Fibroblast of villous mesenchyme (primary cell): ENCODE measurements around the gene SKA2. TPM values are rescaled to one million over a fixed set of nuclear protein-coding genes. Genes with fewer than 3 reads are reported as not detected.
"Not testable (repeated sequence)": the region's sequence is repeated elsewhere in the genome, so short reads cannot be mapped to it uniquely, and the experiment has no call there.

ENCODE experiments used
- DNase-seq: peaks from one replicate; pipeline ENCODE4 v3.0.0-alpha.2; 2010; ENCODE audit warnings: low read depth
- H3K4me3 ChIP-seq: 2 replicates; pipeline ENCODE4 v1.5.1; 2011; ENCODE audit warnings: low read depth, mild to moderate bottlenecking, low read length
- total RNA-seq: library from RNA; depleted of rRNA; stranded (reverse); fragments of >200 nt; gene quantifications from 2 replicates; pipeline ENCODE4 v1.2.3, GENCODE V29; 2012
- TF ChIP-seq, protein P1 (sequence below): IDR thresholded peaks from 2 replicates; pipeline ENCODE4 v1.5.1; 2012; ENCODE audit warnings: low read depth, mild to moderate bottlenecking, low read length; ENCODE audit not compliant: insufficient read depth

The SKA2 gene
- total RNA-seq, 1 donor = 68.2 TPM

DNA sequence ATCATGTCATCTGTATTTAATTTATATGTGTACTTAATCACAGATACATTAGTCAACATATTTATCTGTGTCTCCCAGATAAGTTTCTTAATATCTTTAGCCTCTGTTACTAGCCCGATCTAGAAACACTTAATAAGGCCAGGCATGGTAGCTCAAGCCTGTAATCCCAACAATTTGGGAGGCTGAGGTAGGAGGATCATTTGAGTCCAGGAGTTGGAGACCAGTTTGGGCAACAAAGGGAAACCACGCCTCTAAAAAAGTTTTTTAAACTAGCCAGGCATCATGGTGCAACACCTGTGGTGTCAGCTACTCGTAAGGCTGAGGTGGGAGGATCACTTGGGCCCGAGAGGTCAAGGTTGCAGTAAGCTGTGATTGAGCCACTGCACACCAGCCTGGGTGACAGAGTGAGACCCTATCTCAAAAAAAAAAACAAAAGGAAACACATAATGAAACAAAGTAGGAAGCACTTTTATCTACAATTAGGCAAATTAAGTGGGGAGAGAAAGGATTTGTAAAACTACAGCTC lies 9.4 kb downstream of the SKA2 start:
- DNase-seq = no peak
- no peak overlapping the region for H3K4me3 ChIP-seq
- TF ChIP-seq, protein P1, sequence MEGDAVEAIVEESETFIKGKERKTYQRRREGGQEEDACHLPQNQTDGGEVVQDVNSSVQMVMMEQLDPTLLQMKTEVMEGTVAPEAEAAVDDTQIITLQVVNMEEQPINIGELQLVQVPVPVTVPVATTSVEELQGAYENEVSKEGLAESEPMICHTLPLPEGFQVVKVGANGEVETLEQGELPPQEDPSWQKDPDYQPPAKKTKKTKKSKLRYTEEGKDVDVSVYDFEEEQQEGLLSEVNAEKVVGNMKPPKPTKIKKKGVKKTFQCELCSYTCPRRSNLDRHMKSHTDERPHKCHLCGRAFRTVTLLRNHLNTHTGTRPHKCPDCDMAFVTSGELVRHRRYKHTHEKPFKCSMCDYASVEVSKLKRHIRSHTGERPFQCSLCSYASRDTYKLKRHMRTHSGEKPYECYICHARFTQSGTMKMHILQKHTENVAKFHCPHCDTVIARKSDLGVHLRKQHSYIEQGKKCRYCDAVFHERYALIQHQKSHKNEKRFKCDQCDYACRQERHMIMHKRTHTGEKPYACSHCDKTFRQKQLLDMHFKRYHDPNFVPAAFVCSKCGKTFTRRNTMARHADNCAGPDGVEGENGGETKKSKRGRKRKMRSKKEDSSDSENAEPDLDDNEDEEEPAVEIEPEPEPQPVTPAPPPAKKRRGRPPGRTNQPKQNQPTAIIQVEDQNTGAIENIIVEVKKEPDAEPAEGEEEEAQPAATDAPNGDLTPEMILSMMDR = no peak

DNA sequence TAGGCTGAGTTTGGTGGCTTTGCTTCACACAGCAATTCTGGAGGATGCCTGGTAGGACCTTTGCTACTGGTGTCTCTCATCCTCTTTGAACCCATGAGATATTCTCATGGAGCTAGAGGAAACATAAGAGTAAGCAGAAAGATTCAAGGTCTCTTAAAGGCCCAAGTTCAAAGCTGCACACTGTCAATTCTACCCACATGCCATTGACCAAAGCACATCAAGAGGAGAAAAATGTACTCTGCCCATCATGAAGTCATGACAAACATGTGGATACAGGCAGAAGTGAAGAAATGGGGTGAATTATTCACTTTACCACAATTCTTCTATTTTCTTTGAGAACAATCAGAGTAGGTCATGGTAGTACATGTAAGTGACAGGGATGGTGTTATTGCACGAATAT lies 13.1 kb downstream of the SKA2 start:
- no peak overlapping the region for H3K4me3 ChIP-seq
- DNase-seq = no peak
- TF ChIP-seq, protein P1 = no peak

DNA sequence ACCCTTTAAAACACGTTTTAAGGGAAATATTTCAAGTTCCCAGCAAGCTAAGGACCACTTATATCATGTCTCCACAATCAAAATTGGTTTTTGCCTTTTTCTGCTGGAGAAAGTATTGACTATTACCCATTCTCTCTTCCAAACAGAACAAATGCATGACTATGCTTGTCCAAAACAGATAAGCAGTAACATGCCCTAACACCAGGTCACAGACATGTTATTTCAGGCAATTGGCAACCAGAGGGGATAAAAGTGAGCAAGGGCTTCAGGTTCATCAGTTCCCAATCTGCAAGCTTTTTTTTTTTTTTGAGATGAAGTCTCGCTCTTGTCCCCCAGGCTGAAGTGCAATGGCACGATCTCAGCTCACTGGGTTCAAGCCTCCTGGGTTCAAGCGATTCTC lies 15.0 kb downstream of the SKA2 start:
- no peak for DNase-seq
- TF ChIP-seq, protein P1 = no peak
- H3K4me3 ChIP-seq = no peak overlapping the region

DNA sequence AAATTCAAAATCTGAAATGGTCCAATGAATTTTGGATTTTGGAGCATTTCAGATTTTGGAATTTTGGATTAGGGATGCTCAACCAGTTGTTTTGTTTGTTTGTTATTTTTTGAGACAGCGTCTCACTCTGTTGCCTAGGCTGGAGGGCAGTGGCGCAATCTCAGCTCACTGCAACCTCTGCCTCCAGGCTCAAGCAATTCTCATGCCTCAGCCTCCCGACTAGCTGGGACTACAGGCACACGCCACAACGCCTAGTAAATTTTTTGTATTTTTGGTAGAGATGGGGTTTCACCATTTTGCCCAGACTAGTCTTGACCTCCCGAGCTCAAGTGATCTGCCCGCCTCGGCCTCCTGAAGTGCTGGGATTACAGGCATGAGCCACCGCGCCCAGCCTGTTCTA lies 16.6 kb downstream of the SKA2 start:
- not testable (repeated sequence) for H3K4me3 ChIP-seq

DNA sequence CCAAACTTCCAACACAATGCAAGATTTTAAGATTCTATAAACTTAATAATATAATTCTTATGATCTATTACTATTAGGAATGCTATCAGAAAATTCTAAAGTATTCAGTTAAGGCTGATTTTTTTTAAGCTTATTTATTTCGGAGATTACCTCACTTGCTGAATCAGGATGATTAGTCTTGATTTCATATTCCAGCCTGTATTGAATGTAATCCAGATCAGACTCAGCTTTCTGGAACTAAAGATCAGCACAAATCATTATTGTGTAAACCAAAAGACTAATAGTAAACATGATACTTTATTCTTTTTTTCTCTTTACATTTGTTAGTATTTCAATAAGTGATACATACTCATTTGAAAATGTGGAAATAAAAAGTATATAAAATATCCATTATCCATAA lies 23.9 kb downstream of the SKA2 start:
- H3K4me3 ChIP-seq = no peak overlapping the region
- no peak for DNase-seq
- TF ChIP-seq, protein P1 = no peak

More for the DNA sequence above, 16.6 kb downstream of the SKA2 start:
- DNase-seq = not testable (repeated sequence)

DNA sequence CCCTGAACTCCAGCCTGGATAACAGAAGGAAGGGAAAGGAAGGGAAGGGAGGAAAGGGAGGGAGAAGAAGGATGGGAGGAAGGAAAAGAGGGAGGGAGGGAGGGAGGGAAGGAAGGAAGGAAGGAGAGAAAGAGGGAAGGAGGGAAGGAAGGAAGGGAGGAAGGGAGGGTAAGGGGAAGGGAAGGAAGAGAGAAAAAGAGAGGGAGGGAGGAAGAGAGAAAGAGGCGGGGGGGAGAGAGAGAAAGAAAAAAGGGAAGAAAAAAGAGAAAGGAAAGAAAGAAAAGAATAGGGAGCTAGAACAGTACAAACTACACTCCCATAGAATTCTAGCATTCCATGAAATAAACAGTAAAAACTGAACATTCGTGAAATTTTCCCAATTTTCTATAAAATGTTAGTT lies 25.2 kb downstream of the SKA2 start:
- H3K4me3 ChIP-seq = no peak overlapping the region
- TF ChIP-seq, protein P1 = no peak
- DNase-seq = no peak

DNA sequence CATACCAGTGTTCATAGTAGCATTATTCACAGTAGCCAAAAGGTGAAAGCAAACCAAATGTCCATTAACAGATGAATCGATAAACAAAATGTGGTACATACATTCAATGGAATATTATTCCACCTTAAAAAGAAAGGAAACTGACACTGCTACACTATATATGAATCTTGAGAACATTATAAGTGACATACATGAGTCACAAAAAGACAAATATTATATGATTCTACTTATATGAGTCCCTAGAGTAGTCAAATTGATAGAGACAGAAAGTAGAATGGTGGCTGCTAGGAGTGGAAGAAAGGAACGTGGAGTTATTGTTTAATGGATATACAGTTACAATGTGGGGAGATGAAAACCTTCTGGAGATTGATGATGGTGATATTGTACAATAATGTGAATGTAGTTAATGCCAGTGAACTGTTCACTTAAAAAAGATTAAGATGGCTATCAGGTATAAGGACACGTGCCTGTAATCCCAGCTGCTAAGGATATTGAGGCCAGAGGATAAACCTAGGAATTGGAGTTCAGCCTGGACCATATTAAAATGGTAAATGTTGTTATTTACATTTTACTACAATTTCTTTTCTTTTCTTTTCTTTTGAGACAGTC lies 28.1 kb downstream of the SKA2 start:
- H3K4me3 ChIP-seq = no peak overlapping the region
- DNase-seq = no peak
- TF ChIP-seq, protein P1 = no peak
